ENCODE data around the gene PPIF. TPM values are rescaled to one million over a fixed set of nuclear protein-coding genes. Genes with fewer than 3 reads are reported as not detected.
A peak's percentile ranks its signal among the peaks of the same experiment; 100 is the strongest.

Gene PPIF
- total RNA-seq, 1 experiment from 2014 or later, result 203 TPM

- ChIA-PET CTCF (no interaction called here), POLR2A (ENCODE audit: unreplicated experiment) (no interaction called here)
- DNase-seq, result no peak
- H4K20me1 ChIP-seq (ENCODE audit: insufficient read depth), result no peaks in the 10 kb centered on the region
- peaks cover 3% of the 10 kb centered on the region; the same call in 1 of the 2 replicates for H3K36me3 ChIP-seq (ENCODE audit: low read depth)
- no peak overlapping the region for H3K27ac ChIP-seq
- no peak overlapping the region for H3K4me3 ChIP-seq
- no TSS peak for BruUV-seq (replicated peaks)
- H3K9me2 ChIP-seq (ENCODE audit: insufficient read depth), result no peaks in the 10 kb centered on the region
- peaks cover 30% of the 10 kb centered on the region for H3K4me1 ChIP-seq (replicated peaks; ENCODE audit: insufficient read depth)
- intact Hi-C loops (cut with micrococcal nuclease; ENCODE audit: unreplicated experiment), result no loop called here
- no peaks in the 10 kb centered on the region; the same call in 1 of the 2 replicates for H3K9me3 ChIP-seq (ENCODE audit: insufficient read depth, low read depth)
- H3K27me3 ChIP-seq (ENCODE audit: insufficient read depth, low read depth), result no peaks in the 10 kb centered on the region
- H3F3A ChIP-seq (ENCODE audit: insufficient read depth, low read depth), result peaks cover 38% of the 10 kb centered on the region; the same call in 1 of the 2 replicates
- no peak overlapping the region for H2AFZ ChIP-seq
- no peak for TF ChIP-seq EZH2 (IDR thresholded peaks at IDR 0.05; ENCODE audit: low read depth)
- TF ChIP-seq, protein P1, sequence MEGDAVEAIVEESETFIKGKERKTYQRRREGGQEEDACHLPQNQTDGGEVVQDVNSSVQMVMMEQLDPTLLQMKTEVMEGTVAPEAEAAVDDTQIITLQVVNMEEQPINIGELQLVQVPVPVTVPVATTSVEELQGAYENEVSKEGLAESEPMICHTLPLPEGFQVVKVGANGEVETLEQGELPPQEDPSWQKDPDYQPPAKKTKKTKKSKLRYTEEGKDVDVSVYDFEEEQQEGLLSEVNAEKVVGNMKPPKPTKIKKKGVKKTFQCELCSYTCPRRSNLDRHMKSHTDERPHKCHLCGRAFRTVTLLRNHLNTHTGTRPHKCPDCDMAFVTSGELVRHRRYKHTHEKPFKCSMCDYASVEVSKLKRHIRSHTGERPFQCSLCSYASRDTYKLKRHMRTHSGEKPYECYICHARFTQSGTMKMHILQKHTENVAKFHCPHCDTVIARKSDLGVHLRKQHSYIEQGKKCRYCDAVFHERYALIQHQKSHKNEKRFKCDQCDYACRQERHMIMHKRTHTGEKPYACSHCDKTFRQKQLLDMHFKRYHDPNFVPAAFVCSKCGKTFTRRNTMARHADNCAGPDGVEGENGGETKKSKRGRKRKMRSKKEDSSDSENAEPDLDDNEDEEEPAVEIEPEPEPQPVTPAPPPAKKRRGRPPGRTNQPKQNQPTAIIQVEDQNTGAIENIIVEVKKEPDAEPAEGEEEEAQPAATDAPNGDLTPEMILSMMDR (conservative IDR thresholded peaks at IDR 0.05), result no peak
- H3K79me2 ChIP-seq (ENCODE audit: low read depth), result no peaks in the 10 kb centered on the region
- H3K4me2 ChIP-seq, result no peak overlapping the region
Observed at GRCh38 chr10:79313911-79314439, 33.3 kb upstream of the PPIF start.

- no peaks in the 10 kb centered on the region; the same call in 1 of the 2 replicates for H3K36me3 ChIP-seq (ENCODE audit: low read depth)
- no peaks in the 10 kb centered on the region for H3K9me2 ChIP-seq (ENCODE audit: insufficient read depth)
- H3K27me3 ChIP-seq (ENCODE audit: insufficient read depth, low read depth), result no peaks in the 10 kb centered on the region
- no peaks in the 10 kb centered on the region; the same call in 1 of the 2 replicates for H3K9me3 ChIP-seq (ENCODE audit: insufficient read depth, low read depth)
- TF ChIP-seq EZH2 (IDR thresholded peaks at IDR 0.05; ENCODE audit: low read depth), result no peak
- TF ChIP-seq, protein P1 (conservative IDR thresholded peaks at IDR 0.05), result no peak
- POLR2A ChIA-PET (ENCODE audit: unreplicated experiment), result interaction anchor here (0.7 kb wide), 1 partner anchor 75 kb away, joined by 3 read pairs; no protein-coding TSS in a partner anchor
- CTCF ChIA-PET, result interaction anchor here (1.0 kb wide), 1 partner anchor 22 kb away, joined by 5 read pairs; no protein-coding TSS in a partner anchor
- H3K79me2 ChIP-seq (ENCODE audit: low read depth), result no peaks in the 10 kb centered on the region
- peaks cover 43% of the 10 kb centered on the region; the same call in 1 of the 2 replicates for H3F3A ChIP-seq (ENCODE audit: insufficient read depth, low read depth)
- peak in 1 of 2 experiments; percentile 62 for DNase-seq
- H2AFZ ChIP-seq, result no peak overlapping the region
- no peaks in the 10 kb centered on the region for H4K20me1 ChIP-seq (ENCODE audit: insufficient read depth)
- BruUV-seq (replicated peaks), result no TSS peak
- H3K27ac ChIP-seq, result peak overlapping the region; percentile 27; the same call in 1 of the 2 replicates
- intact Hi-C loops (cut with micrococcal nuclease; ENCODE audit: unreplicated experiment), result loop anchor here (1.0 kb wide), 1 partner anchor 16 kb away; no protein-coding TSS in a partner anchor
- H3K4me2 ChIP-seq, result no peak overlapping the region
- H3K4me1 ChIP-seq (replicated peaks; ENCODE audit: insufficient read depth), result peaks cover 40% of the 10 kb centered on the region
- H3K4me3 ChIP-seq, result no peak overlapping the region
Observed at GRCh38 chr10:79314761-79315601, 32.3 kb upstream of the PPIF start.

- no peaks in the 10 kb centered on the region for H3K79me2 ChIP-seq (ENCODE audit: low read depth)
- ChIA-PET POLR2A (ENCODE audit: unreplicated experiment) (interaction anchor here (0.7 kb wide), 1 partner anchor 76 kb away, joined by 3 read pairs; no protein-coding TSS in a partner anchor), CTCF (interaction anchor here (0.6 to 1.0 kb wide), 2 partner anchors 23 to 30 kb away, joined by 3 to 5 read pairs; no protein-coding TSS in a partner anchor)
- H3K36me3 ChIP-seq (ENCODE audit: low read depth), result no peaks in the 10 kb centered on the region; the same call in 1 of the 2 replicates
- H4K20me1 ChIP-seq (ENCODE audit: insufficient read depth), result no peaks in the 10 kb centered on the region
- no TSS peak for BruUV-seq (replicated peaks)
- H3K4me3 ChIP-seq, result no peak overlapping the region
- TF ChIP-seq, protein P1 (conservative IDR thresholded peaks at IDR 0.05), result no peak
- no peak for TF ChIP-seq EZH2 (IDR thresholded peaks at IDR 0.05; ENCODE audit: low read depth)
- no peak overlapping the region for H3K4me2 ChIP-seq
- intact Hi-C loops (cut with micrococcal nuclease; ENCODE audit: unreplicated experiment), result loop anchor here (1.0 kb wide), 1 partner anchor 16 kb away; no protein-coding TSS in a partner anchor
- H3K27ac ChIP-seq, result 0 out of 2 replicates have a peak overlapping the region, but pooled peaks have one; percentile 82
- H3K9me2 ChIP-seq (ENCODE audit: insufficient read depth), result no peaks in the 10 kb centered on the region
- H3K9me3 ChIP-seq (ENCODE audit: insufficient read depth, low read depth), result no peaks in the 10 kb centered on the region; the same call in 1 of the 2 replicates
- H2AFZ ChIP-seq, result no peak overlapping the region
- peaks cover 46% of the 10 kb centered on the region for H3K4me1 ChIP-seq (replicated peaks; ENCODE audit: insufficient read depth)
- no peak for DNase-seq
- no peaks in the 10 kb centered on the region for H3K27me3 ChIP-seq (ENCODE audit: insufficient read depth, low read depth)
- peaks cover 49% of the 10 kb centered on the region; the same call in 1 of the 2 replicates for H3F3A ChIP-seq (ENCODE audit: insufficient read depth, low read depth)
Observed at GRCh38 chr10:79315602-79315920, 31.7 kb upstream of the PPIF start.
